Measurements from ENCODE around the gene RNF38. TPM values are rescaled to one million over a fixed set of nuclear protein-coding genes. Genes with fewer than 3 reads are reported as not detected.
A peak's percentile ranks its signal among the peaks of the same experiment; 100 is the strongest.
"Not testable (repeated sequence)": the region's sequence is repeated elsewhere in the genome, so short reads cannot be mapped to it uniquely, and the experiment has no call there.

Gene RNF38
- total RNA-seq, 4 donors from 2014 or later, result 25.5 to 55.5 (median 32.0) TPM

- 90 to 91% methylated on average over 12 of the region's 12 CpGs for WGBS, 2 donors
- H3K9me3 ChIP-seq, result no peaks in the 10 kb centered on the region
- TF ChIP-seq POLR2A (IDR thresholded peaks at IDR 0.05) (no peak), EP300 (IDR thresholded peaks at IDR 0.05) (no peak)
- TF ChIP-seq, protein P1, sequence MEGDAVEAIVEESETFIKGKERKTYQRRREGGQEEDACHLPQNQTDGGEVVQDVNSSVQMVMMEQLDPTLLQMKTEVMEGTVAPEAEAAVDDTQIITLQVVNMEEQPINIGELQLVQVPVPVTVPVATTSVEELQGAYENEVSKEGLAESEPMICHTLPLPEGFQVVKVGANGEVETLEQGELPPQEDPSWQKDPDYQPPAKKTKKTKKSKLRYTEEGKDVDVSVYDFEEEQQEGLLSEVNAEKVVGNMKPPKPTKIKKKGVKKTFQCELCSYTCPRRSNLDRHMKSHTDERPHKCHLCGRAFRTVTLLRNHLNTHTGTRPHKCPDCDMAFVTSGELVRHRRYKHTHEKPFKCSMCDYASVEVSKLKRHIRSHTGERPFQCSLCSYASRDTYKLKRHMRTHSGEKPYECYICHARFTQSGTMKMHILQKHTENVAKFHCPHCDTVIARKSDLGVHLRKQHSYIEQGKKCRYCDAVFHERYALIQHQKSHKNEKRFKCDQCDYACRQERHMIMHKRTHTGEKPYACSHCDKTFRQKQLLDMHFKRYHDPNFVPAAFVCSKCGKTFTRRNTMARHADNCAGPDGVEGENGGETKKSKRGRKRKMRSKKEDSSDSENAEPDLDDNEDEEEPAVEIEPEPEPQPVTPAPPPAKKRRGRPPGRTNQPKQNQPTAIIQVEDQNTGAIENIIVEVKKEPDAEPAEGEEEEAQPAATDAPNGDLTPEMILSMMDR (IDR thresholded peaks at IDR 0.05), result no peak
- DNase-seq (ENCODE audit: low spot score in 2 of 2), result no peak
- H3K27ac ChIP-seq, result no peak overlapping the region
- peaks cover 0 to 10% (median 0%) of the 10 kb centered on the region in 4 donors for H3K4me1 ChIP-seq
- H3K36me3 ChIP-seq, result no peaks in the 10 kb centered on the region
- no peak overlapping the region for H3K4me3 ChIP-seq
- no peaks in the 10 kb centered on the region for H3K27me3 ChIP-seq
Observed at GRCh38 chr9:36323926-36324325, 76.1 kb downstream of the RNF38 start.

- Histone ChIP-seq H3K27me3 (no peaks in the 10 kb centered on the region), H3K9me3 (no peaks in the 10 kb centered on the region), H3K4me1 (peaks cover 0 to 1% (median 0%) of the 10 kb centered on the region in 4 donors), H3K27ac (no peak overlapping the region), H3K4me3 (no peak overlapping the region), H3K36me3 (no peaks in the 10 kb centered on the region)
- no peak for TF ChIP-seq EP300 (IDR thresholded peaks at IDR 0.05)
- TF ChIP-seq POLR2A (IDR thresholded peaks at IDR 0.05), result no peak
- TF ChIP-seq, protein P1 (IDR thresholded peaks at IDR 0.05), result no peak
- WGBS, 2 donors, result 65 to 77% methylated on average over 3 of the region's 3 CpGs
- no peak for DNase-seq (ENCODE audit: low spot score in 2 of 2)
Observed at GRCh38 chr9:36322462-36322861, 77.6 kb downstream of the RNF38 start.

DNA sequence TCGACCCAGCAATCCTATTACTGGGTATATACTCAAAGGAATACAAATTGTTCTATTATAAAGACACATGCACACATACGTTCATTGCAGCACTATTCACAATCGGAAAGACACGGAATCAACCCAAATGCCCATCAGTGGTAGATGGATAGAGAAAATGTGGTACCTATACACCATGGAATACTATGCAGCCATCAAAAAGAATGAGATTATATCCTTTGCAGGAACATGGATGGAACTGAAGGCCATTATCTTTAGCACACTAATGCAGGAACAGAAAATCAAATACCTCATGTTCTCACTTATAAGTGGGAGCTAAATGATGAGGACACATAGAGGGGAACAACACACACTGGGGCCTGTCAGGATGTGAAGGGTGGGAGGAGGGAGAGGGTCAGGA lies 78.2 kb downstream of the RNF38 start:
- not testable (repeated sequence) for H3K4me3 ChIP-seq; H3K4me1 ChIP-seq; DNase-seq (ENCODE audit: low spot score in 2 of 2); H3K9me3 ChIP-seq; H3K27me3 ChIP-seq; H3K27ac ChIP-seq; H3K36me3 ChIP-seq
- WGBS, 2 donors, result 83 to 94% methylated on average over 4 of the region's 4 CpGs

- H3K27ac ChIP-seq, result no peak overlapping the region
- H3K4me3 ChIP-seq, result no peak overlapping the region
- TF ChIP-seq EP300 (IDR thresholded peaks at IDR 0.05) (no peak), POLR2A (IDR thresholded peaks at IDR 0.05) (no peak)
- TF ChIP-seq, protein P1 (IDR thresholded peaks at IDR 0.05), result no peak
- 80 to 85% methylated on average over 5 of the region's 5 CpGs for WGBS, 2 donors
- H3K4me1 ChIP-seq, result peaks cover 0 to 17% (median 0%) of the 10 kb centered on the region in 4 donors
- H3K9me3 ChIP-seq, result no peaks in the 10 kb centered on the region
- no peak for DNase-seq (ENCODE audit: low spot score in 2 of 2)
- H3K36me3 ChIP-seq, result no peaks in the 10 kb centered on the region
- H3K27me3 ChIP-seq, result no peaks in the 10 kb centered on the region
Observed at GRCh38 chr9:36320466-36320865, 79.6 kb downstream of the RNF38 start.

- no peaks in the 10 kb centered on the region for H3K27me3 ChIP-seq
- no peak for TF ChIP-seq EP300 (IDR thresholded peaks at IDR 0.05)
- no peak for TF ChIP-seq POLR2A (IDR thresholded peaks at IDR 0.05)
- TF ChIP-seq, protein P1 (IDR thresholded peaks at IDR 0.05), result no peak
- no peak overlapping the region for H3K27ac ChIP-seq
- H3K9me3 ChIP-seq, result no peaks in the 10 kb centered on the region
- WGBS, 2 donors, result 43 to 66% methylated on average over 6 of the region's 6 CpGs
- H3K4me3 ChIP-seq, result no peak overlapping the region
- peaks cover 0 to 17% (median 0%) of the 10 kb centered on the region in 4 donors for H3K4me1 ChIP-seq
- DNase-seq (ENCODE audit: low spot score in 2 of 2), result no peak
- H3K36me3 ChIP-seq, result no peaks in the 10 kb centered on the region
Observed at GRCh38 chr9:36319806-36320205, 80.3 kb downstream of the RNF38 start.

DNA sequence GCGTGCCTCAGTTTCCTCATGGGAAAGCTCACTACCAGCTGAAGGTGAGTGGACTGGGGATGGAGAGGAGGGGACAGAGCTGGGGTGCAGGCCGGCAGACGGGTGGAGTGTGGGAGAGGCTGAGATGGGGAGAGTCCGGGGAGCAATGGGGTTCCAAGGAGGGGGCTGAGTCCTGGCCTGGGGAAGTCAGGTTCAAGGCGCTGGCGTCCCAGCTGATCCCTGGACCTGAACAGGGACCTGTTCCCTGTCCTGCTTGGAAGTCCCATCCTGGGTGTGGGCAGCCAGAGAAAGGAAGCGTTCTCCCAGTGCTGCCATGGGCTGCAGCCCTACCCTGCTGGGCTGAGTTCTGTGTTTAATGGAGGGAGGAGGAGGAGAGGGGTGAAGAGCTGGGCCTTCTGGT lies 80.9 kb downstream of the RNF38 start:
- no peak for DNase-seq (ENCODE audit: low spot score in 2 of 2)
- TF ChIP-seq, protein P1 (IDR thresholded peaks at IDR 0.05), result no peak
- TF ChIP-seq EP300 (IDR thresholded peaks at IDR 0.05) (no peak), POLR2A (IDR thresholded peaks at IDR 0.05) (no peak)
- Histone ChIP-seq H3K27ac (peak overlapping the region in 1 of 4 donors; percentile 37), H3K9me3 (no peaks in the 10 kb centered on the region), H3K27me3 (no peaks in the 10 kb centered on the region), H3K36me3 (no peaks in the 10 kb centered on the region), H3K4me3 (no peak overlapping the region), H3K4me1 (peaks cover 0 to 17% (median 0%) of the 10 kb centered on the region in 4 donors)
- WGBS, 2 donors, result 73 to 75% methylated on average over 7 of the region's 7 CpGs
